CD4-positive, alpha-beta T cell (primary cell): ENCODE measurements around the gene ZNF175. TPM values are rescaled to one million over a fixed set of nuclear protein-coding genes. Genes with fewer than 3 reads are reported as not detected.

Experiments used
- ATAC-seq: fragments of 200-7000 bp; cut with Tn5 transposase; one replicate; pipeline ENCODE4 v1.10.0; 2022; ENCODE audit warnings: mild to moderate bottlenecking; ENCODE audit not compliant: poor library complexity
- CTCF ChIA-PET: fragments of 350-600 bp; sonication (Branson Sonifier 250); formaldehyde crosslinking; loops from one replicate; lab custom pipeline; 2021; ENCODE audit warnings: antibody characterized with exemption, inconsistent platforms; lab: Charles Lee
- POLR2A ChIA-PET: fragments of 350-600 bp; sonication (Branson Sonifier 250); formaldehyde crosslinking; loops from one replicate; lab custom pipeline; 2021; ENCODE audit warnings: antibody characterized with exemption, inconsistent platforms; lab: Charles Lee
- DNase-seq, 14 experiments: peaks; one replicate each; pipeline ENCODE4 v3.0.0-alpha.2; 2013 to 2020; ENCODE audit warnings: mixed read lengths in 2 of 14
- H3K27ac ChIP-seq, 2 donors: one replicate each; pipeline versions ENCODE4 v1.5.1 to v1.7.0; 2013; ENCODE audit warnings: low read length in 2 of 2, low read depth in 1 of 2, mild to moderate bottlenecking in 1 of 2
- H3K27me3 ChIP-seq, 2 experiments: 1 replicate in 1 of 2; 2 replicates in 1 of 2; pipeline versions ENCODE4 v1.6.1 to v1.7.0; 2013; ENCODE audit warnings: low read length in 2 of 2, control low read depth in 1 of 2, mild to moderate bottlenecking in 1 of 2, moderate library complexity in 1 of 2; ENCODE audit not compliant: insufficient read depth in 2 of 2, control insufficient read depth in 1 of 2
- H3K36me3 ChIP-seq: one replicate; pipeline ENCODE4 v1.6.1; 2013; ENCODE audit warnings: low read length, control low read depth; ENCODE audit not compliant: insufficient read depth
- H3K4me1 ChIP-seq: one replicate; pipeline ENCODE4 v1.6.1; 2013; ENCODE audit warnings: low read length, control low read depth; ENCODE audit not compliant: insufficient read depth
- H3K4me3 ChIP-seq: one replicate; pipeline ENCODE4 v1.5.1; 2013; ENCODE audit warnings: mild to moderate bottlenecking, low read length, moderate library complexity
- H3K9me3 ChIP-seq, 2 experiments: 1 replicate in 1 of 2; 2 replicates in 1 of 2; pipeline versions ENCODE4 v1.6.1 to v1.7.0; 2013; ENCODE audit warnings: low read length in 2 of 2, mild to moderate bottlenecking in 2 of 2, control low read depth in 1 of 2, moderate library complexity in 1 of 2; ENCODE audit not compliant: control insufficient read depth in 1 of 2, insufficient read depth in 1 of 2
- H3K27ac Mint-ChIP-seq: one replicate; pipeline ENCODE4 v1.8.0; 2020; ENCODE audit warnings: mixed read lengths
- H3K27me3 Mint-ChIP-seq: one replicate; pipeline ENCODE4 v1.8.0; 2021; ENCODE audit warnings: mixed read lengths
- H3K36me3 Mint-ChIP-seq: one replicate; pipeline ENCODE4 v1.8.0; 2021; ENCODE audit warnings: low read depth, mixed read lengths
- H3K4me1 Mint-ChIP-seq: one replicate; pipeline ENCODE4 v1.8.0; 2021; ENCODE audit warnings: low read depth, mixed read lengths
- H3K4me3 Mint-ChIP-seq: one replicate; pipeline ENCODE4 v1.8.0; 2020; ENCODE audit warnings: mild to moderate bottlenecking, mixed read lengths
- H3K9me3 Mint-ChIP-seq: one replicate; pipeline ENCODE4 v1.8.0; 2020; ENCODE audit warnings: mixed read lengths
- CTCF ChIP-seq: fragments of 200-600 bp; IDR thresholded peaks from one replicate; pipeline ENCODE4 v1.8.0; 2022; ENCODE audit warnings: antibody characterized with exemption, mild to moderate bottlenecking
- intact Hi-C, 2 experiments: fragments of 100-400 bp; cut with DNase I in 1 of 2; cut with micrococcal nuclease in 1 of 2; formaldehyde crosslinking; loops; one replicate each; pipeline versions ENCODE4 v1.15.1 to v1.9.0; 2023 to 2025; cut with DNase I, micrococcal nuclease
- total RNA-seq, 174 experiments: library from RNA in 2 of 174; stranded (reverse) in 2 of 174; gene quantifications; one replicate each; pipeline ENCODE4 v1.2.3 and lab custom pipeline; 2021 to 2026

The ZNF175 gene
- total RNA-seq, 2 experiments from 2014 or later: 1.1 to 1.9 TPM

GRCh38 chr19:51593969-51594773, 23.1 kb downstream of the ZNF175 start:
- peak overlapping the region; percentile 94 for H3K4me3 Mint-ChIP-seq
- peak overlapping the region; percentile 71 for H3K27ac Mint-ChIP-seq
- peaks cover 30% of the 10 kb centered on the region for H3K36me3 Mint-ChIP-seq
- Histone ChIP-seq H3K4me3 (peak overlapping the region; percentile 80), H3K4me1 (peaks cover 21% of the 10 kb centered on the region), H3K36me3 (no peaks in the 10 kb centered on the region), H3K27ac (peak overlapping the region in 1 of 2 donors; percentile 42), H3K9me3 (peaks cover 12 to 27% of the 10 kb centered on the region in 2 experiments), H3K27me3 (peaks cover 7 to 8% of the 10 kb centered on the region in 2 experiments)
- no peak for TF ChIP-seq CTCF
- POLR2A ChIA-PET: interaction anchor here (0.9 kb wide), 1 partner anchor 109 kb away, joined by 4 read pairs; no protein-coding TSS in a partner anchor
- CTCF ChIA-PET: no interaction called here
- peak; percentile 100 for ATAC-seq
- H3K9me3 Mint-ChIP-seq: peaks cover 3% of the 10 kb centered on the region
- intact Hi-C loops: loop anchor here (1.0 to 10.0 kb wide), 9 partner anchors 23 to 1082 kb away; partner anchors contain the start of genes CTU1 (in 2 of the 2), ZNF175 (in 2 of the 2), ASPDH (in 1 of the 2) and CLDND2 (in 1 of the 2)
- H3K4me1 Mint-ChIP-seq: peaks cover 29% of the 10 kb centered on the region
- DNase-seq: peak; percentile 88 to 99 (median 95)
- peaks cover 31% of the 10 kb centered on the region for H3K27me3 Mint-ChIP-seq

DNA sequence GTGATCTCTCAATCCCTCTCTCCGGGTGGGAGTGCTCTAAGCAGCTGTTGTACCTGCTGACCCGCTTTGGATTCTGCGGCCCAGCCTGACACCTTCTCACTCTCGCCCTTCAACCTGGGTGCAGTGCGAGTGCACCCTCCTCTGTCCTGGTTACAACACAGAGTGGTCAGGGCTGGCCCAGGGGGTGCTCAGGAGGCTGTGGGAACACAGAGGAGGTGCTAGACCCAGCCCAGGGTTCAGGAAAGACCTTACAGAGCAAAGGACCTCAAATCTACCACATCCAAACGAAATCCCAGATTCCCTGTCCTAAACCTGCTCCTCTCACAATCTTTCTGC, 23.7 kb downstream of the ZNF175 start:
- DNase-seq (no peak), ATAC-seq (no peak)
- H3K27ac Mint-ChIP-seq: no peak overlapping the region
- TF ChIP-seq CTCF: no peak
- peaks cover 8 to 27% of the 10 kb centered on the region in 2 experiments for H3K9me3 ChIP-seq
- peaks cover 21% of the 10 kb centered on the region for H3K4me1 ChIP-seq
- H3K36me3 Mint-ChIP-seq: peaks cover 24% of the 10 kb centered on the region
- peak overlapping the region; percentile 94 for H3K4me3 Mint-ChIP-seq
- ChIA-PET POLR2A (interaction anchor here (0.9 kb wide), 1 partner anchor 108 kb away, joined by 4 read pairs; no protein-coding TSS in a partner anchor), CTCF (no interaction called here)
- H3K27me3 Mint-ChIP-seq: peaks cover 37% of the 10 kb centered on the region
- H3K9me3 Mint-ChIP-seq: no peaks in the 10 kb centered on the region
- H3K4me3 ChIP-seq: peak overlapping the region; percentile 80
- peaks cover 29% of the 10 kb centered on the region for H3K4me1 Mint-ChIP-seq
- H3K27me3 ChIP-seq: peaks cover 8 to 9% of the 10 kb centered on the region in 2 experiments
- intact Hi-C loops: loop anchor here (1.0 to 10.0 kb wide), 10 partner anchors 23 to 1082 kb away; partner anchors contain the start of genes CTU1 (in 2 of the 2), ZNF175 (in 2 of the 2), ASPDH (in 1 of the 2) and CLDND2 (in 1 of the 2)
- H3K36me3 ChIP-seq: no peaks in the 10 kb centered on the region
- peak overlapping the region in 1 of 2 donors; percentile 42 for H3K27ac ChIP-seq

DNA sequence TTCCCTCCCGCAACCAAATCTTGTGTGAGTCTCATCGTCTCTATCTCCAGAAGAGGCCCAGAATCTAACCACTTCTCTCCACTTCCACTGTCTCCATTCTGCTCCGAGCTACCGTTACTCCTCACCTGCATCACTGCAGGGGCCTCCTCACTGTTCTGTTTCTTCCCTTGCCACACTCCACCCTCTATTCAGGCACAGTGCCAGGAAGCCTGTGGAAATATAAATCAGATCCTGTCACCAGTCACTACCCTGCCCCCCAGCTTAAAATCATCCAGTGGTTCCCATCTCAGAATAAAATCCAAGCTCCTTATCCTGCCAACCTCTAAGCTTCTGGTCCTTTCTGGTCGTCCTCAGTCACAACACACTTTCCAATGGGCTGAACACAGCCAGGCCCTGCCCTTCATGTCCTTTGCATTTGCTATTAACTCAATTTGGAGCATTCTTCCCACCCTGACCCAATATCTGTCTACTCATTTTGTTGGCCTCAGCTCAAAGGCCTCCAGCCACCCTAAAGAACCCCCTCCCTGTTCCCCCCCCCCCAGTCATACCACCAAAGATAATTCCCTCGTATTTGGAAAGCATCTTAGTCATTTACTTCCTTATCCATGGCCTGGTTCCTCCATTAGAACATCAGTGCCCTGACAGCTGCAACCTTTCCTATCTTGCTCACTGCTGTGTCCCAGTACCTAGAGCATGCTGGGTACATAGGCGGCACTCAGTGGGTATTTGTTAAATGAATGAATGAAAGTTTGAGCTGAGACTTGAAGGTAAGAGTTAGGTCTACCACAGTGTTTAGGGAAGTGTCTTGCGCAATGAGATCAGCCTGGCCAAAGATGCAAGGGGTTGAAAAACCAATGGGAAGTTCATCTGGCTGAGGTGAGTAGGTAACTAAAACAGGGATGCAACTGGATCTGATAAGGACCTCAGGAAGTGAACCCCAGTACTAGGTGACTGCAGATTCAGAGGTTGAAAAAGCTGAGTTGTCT, 24.4 kb downstream of the ZNF175 start:
- Mint-ChIP-seq H3K4me3 (peak overlapping the region; percentile 94), H3K9me3 (no peaks in the 10 kb centered on the region), H3K36me3 (peaks cover 24% of the 10 kb centered on the region), H3K27me3 (peaks cover 44% of the 10 kb centered on the region), H3K4me1 (peaks cover 29% of the 10 kb centered on the region), H3K27ac (no peak overlapping the region)
- peaks cover 21% of the 10 kb centered on the region for H3K4me1 ChIP-seq
- H3K36me3 ChIP-seq: no peaks in the 10 kb centered on the region
- no peak overlapping the region for H3K27ac ChIP-seq
- DNase-seq (no peak), ATAC-seq (no peak)
- peaks cover 11 to 13% of the 10 kb centered on the region in 2 experiments for H3K27me3 ChIP-seq
- H3K9me3 ChIP-seq: peaks cover under 1 to 22% of the 10 kb centered on the region in 2 experiments
- no peak overlapping the region for H3K4me3 ChIP-seq
- CTCF ChIA-PET: no interaction called here
- intact Hi-C loops: loop anchor here (2.0 to 10.0 kb wide), 5 partner anchors 25 to 487 kb away; partner anchors contain the start of genes CLDND2 (in 1 of the 2), CTU1 (in 1 of the 2), ETFB (in 1 of the 2) and ZNF175 (in 1 of the 2)
- POLR2A ChIA-PET: interaction anchor here (0.9 kb wide), 1 partner anchor 108 kb away, joined by 4 read pairs; no protein-coding TSS in a partner anchor
- TF ChIP-seq CTCF: no peak
